HepG2 (cell line): ENCODE results near the gene EFNA3. TPM values are rescaled to one million over a fixed set of nuclear protein-coding genes. Genes with fewer than 3 reads are reported as not detected.

Experiments used
- CSRNP1 ChIP-seq: sonication (generic); formaldehyde crosslinking; IDR thresholded peaks from 2 replicates; pipeline ENCODE4 v1.8.1; 2023; ENCODE audit warnings: mild to moderate bottlenecking, missing genetic modification reagents
- EZH2 ChIP-seq: conservative IDR thresholded peaks from 2 replicates; pipeline ENCODE4 v1.6.1; 2012; ENCODE audit warnings: mild to moderate bottlenecking, low read depth, low read length, moderate library complexity
- FUBP1 ChIP-seq: sonication (generic); formaldehyde crosslinking; IDR thresholded peaks from 2 replicates; pipeline ENCODE4 v1.5.1; 2020; ENCODE audit warnings: missing genetic modification reagents, mild to moderate bottlenecking, borderline replicate concordance
- GATAD1 ChIP-seq: IDR thresholded peaks from 2 replicates; pipeline ENCODE4 v1.6.1; 2016; ENCODE audit warnings: missing genetic modification reagents, missing compliant biosample characterization
- ISL2 ChIP-seq: sonication (generic); formaldehyde crosslinking; IDR thresholded peaks from 2 replicates; pipeline ENCODE4 v1.5.0; 2020; ENCODE audit warnings: missing genetic modification reagents
- KIAA2018 ChIP-seq: sonication (generic); formaldehyde crosslinking; IDR thresholded peaks from 2 replicates; pipeline ENCODE4 v1.5.0; 2020; ENCODE audit warnings: mild to moderate bottlenecking, missing genetic modification reagents, borderline replicate concordance
- RNF2 ChIP-seq: fragments of 450-650 bp; conservative IDR thresholded peaks from 2 replicates; pipeline ENCODE4 v1.6.1; 2016; ENCODE audit warnings: low read depth
- ZBTB10 ChIP-seq: sonication (generic); formaldehyde crosslinking; IDR thresholded peaks from 2 replicates; pipeline ENCODE4 v1.4.0; 2020; ENCODE audit warnings: missing genetic modification reagents, borderline replicate concordance
- ZFP36L1 ChIP-seq: sonication (generic); formaldehyde crosslinking; IDR thresholded peaks from 2 replicates; pipeline ENCODE4 v1.8.0; 2022; ENCODE audit warnings: mild to moderate bottlenecking, missing genetic modification reagents, moderate library complexity
- ZNF33B ChIP-seq: sonication (generic); formaldehyde crosslinking; IDR thresholded peaks from 2 replicates; pipeline ENCODE4 v1.5.1; 2020; ENCODE audit warnings: mild to moderate bottlenecking, missing genetic modification reagents
- ZNF451 ChIP-seq: sonication (generic); formaldehyde crosslinking; IDR thresholded peaks from 2 replicates; pipeline ENCODE4 v1.5.0; 2020; ENCODE audit warnings: mild to moderate bottlenecking, missing genetic modification reagents
- ZNF546 ChIP-seq: sonication (generic); formaldehyde crosslinking; conservative IDR thresholded peaks from 2 replicates; pipeline ENCODE4 v1.8.1; 2023; ENCODE audit warnings: mild to moderate bottlenecking, missing genetic modification reagents
- polyA plus RNA-seq, 8 experiments: library from polyadenylated mRNA; depleted of rRNA in 3 of 8; stranded (reverse) in 7 of 8; unstranded in 1 of 8; fragments of >200 nt; fragmentation: Illumina TruSeq in 4 of 8; extraction: Trizol in 4 of 8; gene quantifications; 2 replicates each; pipeline versions ENCODE4 v1.2.1 to v1.2.3, GENCODE V29; 2011 to 2016; ENCODE audit warnings: low read depth in 4 of 8, missing spikeins in 1 of 8, mixed read lengths in 1 of 8; ENCODE audit not compliant: insufficient read depth in 1 of 8
- total RNA-seq, 5 experiments: library from RNA; depleted of rRNA; stranded (reverse); fragments of >200 nt; fragmentation: Illumina TruSeq; extraction: Trizol; gene quantifications; 2 replicates each; pipeline ENCODE4 v1.2.3, GENCODE V29; 2016; ENCODE audit warnings: low read depth in 1 of 5

The EFNA3 gene
- total and polyA plus RNA-seq, 2 of the 13 experiments (the other 11 are each of a cell fraction or from before 2014, with no cell fraction given): 1.0 to 5.7 TPM

- TF ChIP-seq KIAA2018 (no peak), ZBTB10 (0 out of 2 replicates have a peak, but pooled peaks have one; percentile 77), RNF2 (no peak; the same call in 1 of the 2 replicates), ZNF33B (no peak), ZFP36L1 (CRISPR knock-in tag) (no peak; the same call in 1 of the 2 replicates), CSRNP1 (0 out of 2 replicates have a peak, but pooled peaks have one; percentile 15), EZH2 (no peak), GATAD1 (CRISPR knock-in tag) (peak; percentile 39; the same call in 1 of the 2 replicates), ZNF546 (CRISPR knock-in tag) (no peak), FUBP1 (peak; percentile 94), ISL2 (no peak; the same call in 1 of the 2 replicates), ZNF451 (0 out of 2 replicates have a peak, but pooled peaks have one; percentile 53)
Observed at GRCh38 chr1:155135415-155136028, 56.9 kb downstream of the EFNA3 start, which contains the start of gene SLC50A1 (continued).
